HK-2 (cell line): ENCODE data around the gene STX16.
"Not testable (repeated sequence)": the region's sequence is repeated elsewhere in the genome, so short reads cannot be mapped to it uniquely, and the experiment has no call there.

Experiments used
- DNase-seq: peaks from one replicate; pipeline ENCODE4 v3.0.0-alpha.2; 2018; ENCODE audit not compliant: unreplicated experiment

The STX16 gene

DNA sequence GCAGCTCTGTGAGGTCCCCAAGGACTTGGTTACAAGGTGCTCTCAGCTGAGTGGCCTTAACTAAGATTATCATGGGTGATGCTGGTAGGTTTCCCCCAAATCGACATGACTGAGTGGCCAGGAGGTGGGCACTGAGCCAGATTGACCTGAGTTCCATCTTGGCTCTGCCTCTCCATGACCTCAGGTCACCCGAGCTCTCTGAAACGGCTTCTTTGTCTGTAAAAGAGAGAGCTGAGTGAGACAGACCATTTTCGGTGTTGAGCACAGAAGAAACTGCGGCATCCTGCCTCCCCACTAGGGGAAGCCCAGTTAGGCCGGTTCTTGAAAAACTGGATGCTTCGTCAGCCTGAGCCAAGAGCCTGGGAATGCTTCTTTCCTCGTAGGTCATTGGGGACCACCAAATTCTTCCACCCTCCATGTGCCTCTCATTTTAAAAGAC, 14.1 kb upstream of the STX16 start:
- no peak for DNase-seq

DNA sequence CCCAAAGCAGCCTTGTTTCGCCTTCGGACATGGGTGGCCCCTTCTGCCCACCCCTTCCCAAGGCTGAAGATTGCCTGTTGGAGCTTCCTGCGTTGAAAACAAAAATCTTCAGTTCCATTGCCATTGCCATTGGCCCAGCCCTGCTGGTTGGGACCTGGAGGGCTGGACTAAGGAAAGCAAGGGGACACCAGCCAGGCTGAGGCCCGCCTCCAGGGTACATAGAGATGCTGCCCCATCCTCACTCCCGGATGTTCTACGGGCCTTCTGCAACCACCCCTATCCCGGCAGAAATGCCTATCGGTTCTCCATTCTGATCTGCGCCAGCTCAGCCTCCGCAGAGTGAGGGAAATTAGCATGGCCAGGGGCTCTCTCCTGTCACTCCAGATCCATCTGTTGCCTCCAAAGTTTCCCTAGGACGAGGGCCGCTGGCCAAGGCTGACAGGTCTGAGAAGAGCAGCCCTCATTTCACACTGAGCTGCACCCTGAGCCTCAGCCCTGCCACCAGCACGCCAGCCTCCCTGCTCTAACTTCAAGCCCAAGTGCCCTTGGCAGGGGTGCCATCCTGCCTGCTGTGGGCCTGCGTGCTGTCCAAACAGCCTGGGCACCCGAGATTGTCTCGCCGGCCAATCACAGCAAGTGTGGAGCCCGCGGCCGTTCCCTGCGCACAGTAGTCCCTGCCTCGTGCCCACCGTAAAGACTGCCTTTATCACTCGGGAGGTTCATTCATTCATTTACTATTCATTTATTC, 13.4 kb upstream of the STX16 start:
- no peak for DNase-seq

DNA sequence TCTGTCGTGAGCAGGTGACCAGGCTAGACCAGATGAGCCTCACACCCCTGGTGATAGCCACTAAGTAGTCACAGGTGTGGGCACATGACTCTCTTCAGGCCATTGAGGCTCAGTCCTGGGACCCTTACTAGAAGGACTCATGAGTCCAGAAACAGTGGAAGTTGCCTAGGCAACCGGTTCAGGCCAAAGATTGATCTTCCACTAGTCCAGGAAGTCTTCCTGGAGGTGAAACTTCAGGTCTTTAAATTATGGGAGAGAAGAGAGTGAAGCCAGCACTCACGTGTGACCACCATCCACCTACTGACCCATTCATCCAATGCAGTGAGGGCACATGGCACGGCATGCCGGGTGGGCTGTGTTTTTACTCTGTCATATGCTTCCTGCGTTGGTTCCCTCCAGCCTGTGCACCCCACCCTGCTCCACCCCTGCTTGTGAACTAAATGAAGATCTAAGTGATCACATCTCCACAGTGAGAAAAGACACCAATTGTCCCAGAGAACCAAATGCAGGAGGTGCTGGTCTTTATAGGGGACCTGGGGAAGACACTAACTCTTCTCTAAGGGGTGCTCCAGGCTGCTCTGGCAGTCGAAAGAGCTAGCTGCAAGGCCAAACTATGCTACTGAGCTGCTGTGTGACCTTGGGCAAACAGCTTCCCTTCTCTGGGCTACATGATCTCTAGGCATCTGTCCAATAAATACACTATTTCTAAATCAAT, 12.5 kb upstream of the STX16 start:
- DNase-seq: no peak

DNA sequence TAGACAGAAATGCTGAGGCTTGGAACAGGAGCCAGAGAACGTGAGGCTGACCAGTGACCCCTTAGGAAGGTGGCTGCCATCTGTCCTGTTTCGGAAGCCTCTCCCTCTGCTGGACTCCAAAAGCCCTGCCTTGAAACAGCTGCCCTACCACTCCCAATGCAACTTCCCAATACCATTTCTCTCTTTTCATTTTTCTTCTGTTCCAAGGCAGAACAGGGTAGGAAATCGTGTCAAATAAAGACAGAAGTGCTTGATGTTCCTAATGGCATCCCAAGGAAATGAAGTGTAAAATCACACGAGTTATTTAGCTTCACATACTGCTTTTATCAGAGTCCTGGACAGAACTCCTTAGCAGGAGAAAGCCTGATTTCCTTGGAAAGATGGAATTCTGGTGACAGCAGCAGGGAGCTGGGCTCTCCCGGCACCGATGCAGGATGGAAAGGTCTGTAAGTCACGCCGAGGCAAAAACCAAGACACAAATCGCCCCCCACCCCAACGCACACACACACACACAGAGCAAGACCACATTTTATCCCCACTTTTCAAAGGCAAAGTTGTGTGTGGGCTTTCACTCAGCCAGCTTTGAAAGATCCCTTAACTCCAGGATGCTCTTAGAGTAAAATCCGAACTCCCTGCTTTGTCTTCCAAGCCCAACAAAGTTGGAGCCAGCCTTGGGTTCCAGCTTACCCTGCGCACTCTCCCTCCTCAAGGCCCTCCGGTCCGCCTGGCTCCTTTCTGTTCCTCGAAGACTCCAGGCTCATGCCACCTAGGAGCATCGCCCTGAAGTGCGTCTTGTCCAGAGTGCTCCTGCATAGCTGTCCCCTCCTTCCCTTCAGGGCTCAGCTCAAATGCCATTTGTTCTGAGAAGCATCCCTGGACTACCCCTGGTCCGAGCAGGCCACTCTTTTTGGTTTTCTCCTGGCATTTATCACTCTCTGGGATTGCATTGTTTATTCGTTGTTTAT, 11.6 kb upstream of the STX16 start:
- DNase-seq: no peak

DNA sequence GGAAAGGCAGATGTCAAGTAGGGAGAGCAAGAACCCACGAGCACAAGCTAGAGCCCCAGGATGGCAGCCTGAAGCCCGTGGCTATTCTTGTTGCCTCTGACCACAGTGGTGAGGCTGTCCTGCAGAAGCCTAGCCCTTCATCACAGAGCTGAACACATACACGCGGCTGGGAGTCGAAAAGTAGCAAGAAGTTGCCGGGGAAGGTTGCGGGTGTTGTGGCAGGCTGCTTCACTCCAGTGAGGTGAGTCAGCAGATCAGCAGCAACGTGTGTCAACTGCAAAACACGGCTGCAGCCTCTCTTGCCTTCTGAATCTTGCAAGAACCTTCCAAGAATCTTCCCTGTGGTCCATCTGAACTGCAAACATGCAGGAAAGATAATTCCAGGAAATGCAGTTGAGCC, 10.6 kb upstream of the STX16 start:
- no peak for DNase-seq

- DNase-seq: no peak
Measured at GRCh38 chr20:58642441-58642840, 8.6 kb upstream of the STX16 start.

DNA sequence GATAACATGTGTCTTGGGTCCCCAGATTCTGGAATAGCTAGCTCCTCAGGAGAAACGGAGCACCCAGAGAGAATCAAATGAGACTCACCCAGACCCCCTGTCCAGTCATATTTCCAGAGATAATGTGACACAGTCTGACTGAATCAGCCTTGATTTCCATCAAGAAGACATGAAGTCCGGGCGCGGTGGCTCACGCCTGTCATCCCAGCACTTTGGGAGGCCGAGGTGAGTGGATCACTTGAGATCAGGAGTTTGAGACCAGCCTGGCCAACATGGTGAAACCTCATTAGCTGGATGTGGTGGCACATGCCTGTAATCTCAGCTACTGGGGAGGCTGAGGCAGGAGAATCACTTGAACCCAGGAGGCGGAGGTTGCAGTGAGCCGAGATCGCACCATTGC, 8.2 kb upstream of the STX16 start:
- not testable (repeated sequence) for DNase-seq

GRCh38 chr20:58645412-58645968, 5.6 kb upstream of the STX16 start:
- DNase-seq: no peak

DNA sequence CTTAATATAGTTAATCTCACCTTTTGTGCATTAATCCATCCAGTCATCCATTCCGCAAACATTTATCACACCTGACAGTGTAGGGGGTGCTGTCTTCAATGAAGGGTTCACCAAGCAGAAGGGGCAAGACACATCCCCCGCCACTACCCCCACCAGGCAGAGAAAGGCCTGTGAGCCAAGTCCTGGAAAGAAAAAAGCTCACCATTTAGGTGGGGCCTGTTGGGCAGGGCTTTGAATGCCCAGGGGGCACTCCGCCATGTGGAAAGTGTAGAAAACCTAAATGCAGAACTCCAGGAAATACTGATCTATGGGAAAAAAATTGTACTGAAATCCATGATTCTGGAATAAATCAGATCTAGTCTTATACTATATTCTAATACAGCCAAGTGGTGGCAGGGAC, 4.8 kb upstream of the STX16 start:
- DNase-seq: no peak

DNA sequence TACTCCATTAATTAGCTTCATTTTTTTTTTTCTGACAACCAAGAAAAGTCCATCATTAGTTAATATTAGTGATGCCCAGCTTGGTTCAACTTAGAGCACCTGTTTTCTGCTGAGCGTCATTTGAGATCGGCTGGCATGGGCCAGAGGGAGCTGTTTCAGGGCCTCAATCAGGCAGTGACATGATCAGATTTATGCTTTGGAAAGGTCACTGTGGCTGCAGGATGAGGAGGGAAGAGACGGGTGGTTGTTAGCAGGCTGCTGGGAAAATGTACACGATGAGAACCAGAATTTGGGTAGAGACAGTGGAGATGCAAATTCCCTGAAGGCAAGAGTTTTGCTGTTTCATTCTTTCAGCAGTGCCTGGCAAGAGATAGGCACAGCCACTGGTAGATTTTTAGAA, 4.4 kb upstream of the STX16 start:
- DNase-seq: no peak

- DNase-seq: no peak
Measured at GRCh38 chr20:58647162-58647795, 3.8 kb upstream of the STX16 start.

GRCh38 chr20:58647796-58648501, 3.1 kb upstream of the STX16 start:
- DNase-seq: no peak

DNA sequence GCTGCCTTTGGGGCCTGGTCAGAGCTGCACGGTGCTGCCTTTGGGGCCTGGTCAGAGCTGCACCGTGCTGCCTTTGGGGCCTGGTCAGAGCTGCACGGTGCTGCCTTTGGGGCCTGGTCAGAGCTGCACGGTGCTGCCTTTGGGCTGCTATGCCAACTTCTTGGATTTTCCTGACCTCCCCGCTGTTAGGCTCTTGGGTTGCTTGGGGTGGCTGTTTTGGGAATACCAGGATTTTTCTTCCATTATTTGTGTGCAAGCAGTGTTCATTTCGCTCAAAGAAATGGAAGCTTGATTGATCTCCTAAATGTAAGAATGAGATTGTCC, 2.6 kb upstream of the STX16 start:
- not testable (repeated sequence) for DNase-seq

- DNase-seq: no peak
Measured at GRCh38 chr20:58649288-58650180, 1.5 kb upstream of the STX16 start.

GRCh38 chr20:58650181-58650775, 805 bp upstream of the STX16 start:
- no peak for DNase-seq

DNA sequence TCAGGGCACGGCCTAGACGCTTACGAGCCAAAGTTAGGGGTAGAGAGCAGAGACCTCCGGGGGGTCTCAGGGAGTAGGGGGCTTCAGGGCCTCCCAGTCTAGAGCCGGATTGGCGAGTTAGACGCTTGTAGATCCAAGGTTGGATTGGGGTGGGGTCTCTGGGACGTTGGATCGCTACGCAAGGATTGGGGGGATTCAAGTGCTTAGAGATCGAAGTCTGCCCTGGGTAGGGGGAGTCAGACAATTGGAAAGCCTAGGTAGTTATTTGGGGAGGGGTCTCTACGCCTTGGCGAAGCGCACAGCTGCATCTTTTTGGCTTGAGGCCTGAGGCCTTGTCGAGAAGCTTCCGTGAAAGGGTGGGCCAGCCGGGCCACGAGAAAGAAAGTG, 469 bp downstream of the STX16 start:
- DNase-seq: no peak

DNA sequence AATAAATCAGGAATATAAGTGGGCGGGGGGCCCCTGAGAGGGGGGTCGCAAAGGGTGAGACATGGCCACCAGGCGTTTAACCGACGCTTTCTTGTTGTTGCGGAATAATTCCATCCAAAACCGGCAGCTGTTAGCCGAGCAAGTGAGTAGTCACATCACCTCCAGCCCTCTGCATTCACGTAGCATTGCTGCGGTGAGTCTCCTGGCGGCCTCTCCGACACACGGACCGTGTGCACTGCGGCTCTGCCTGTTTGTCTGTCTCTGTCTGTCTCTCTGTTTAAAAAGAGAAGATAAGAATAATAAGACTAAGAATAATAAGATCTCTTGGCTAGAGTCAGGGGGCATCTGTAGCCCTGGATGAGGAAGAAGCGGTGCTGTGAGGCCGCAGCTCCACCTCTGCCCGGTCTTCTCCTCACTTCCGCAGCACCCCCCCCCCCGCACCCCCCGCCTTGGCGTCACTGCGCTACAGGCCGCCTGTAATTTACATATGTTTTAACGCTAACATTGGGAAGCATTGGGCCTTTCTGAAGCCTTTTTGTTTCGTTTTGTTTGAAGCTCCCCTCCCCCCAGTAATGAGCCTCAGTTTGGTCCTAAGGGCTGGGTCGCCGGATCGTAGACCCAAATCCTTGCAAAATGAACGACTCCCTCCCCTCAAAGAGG, 993 bp downstream of the STX16 start:
- peak; percentile 79 for DNase-seq

GRCh38 chr20:58652606-58653294, 1.7 kb downstream of the STX16 start:
- DNase-seq: no peak
